HFF-Myc (cell line): ENCODE measurements around the gene MSH5.

Source experiments
- DNase-seq: peaks from one replicate; pipeline ENCODE4 v3.0.0-alpha.2; 2011; ENCODE audit warnings: low read depth; ENCODE audit errors: extremely low read depth
- H3K4me3 ChIP-seq: replicated peaks from 2 replicates; pipeline ENCODE4 v1.5.1; 2011; ENCODE audit warnings: low read depth, mild to moderate bottlenecking, control low read depth, low read length
- CTCF ChIP-seq: IDR thresholded peaks from 2 replicates; pipeline ENCODE4 v1.5.1; 2012; ENCODE audit warnings: mild to moderate bottlenecking, low read depth, low read length, control low read depth; ENCODE audit errors: missing control alignments

Gene MSH5

GRCh38 chr6:31765559-31765909 is 25.7 kb downstream of the MSH5 start:
- no peak overlapping the region for H3K4me3 ChIP-seq
- DNase-seq: no peak
- no peak for TF ChIP-seq CTCF

- peak overlapping the region; percentile 23 for H3K4me3 ChIP-seq
- DNase-seq: no peak
- no peak for TF ChIP-seq CTCF
Measured at GRCh38 chr6:31765910-31766794, 26.3 kb downstream of the MSH5 start.

- TF ChIP-seq CTCF: no peak
- no peak overlapping the region for H3K4me3 ChIP-seq
- no peak for DNase-seq
Measured at GRCh38 chr6:31767096-31767645, 27.4 kb downstream of the MSH5 start.

- H3K4me3 ChIP-seq: no peak overlapping the region
- DNase-seq: no peak
- TF ChIP-seq CTCF: no peak
Measured at GRCh38 chr6:31768363-31769257, 28.8 kb downstream of the MSH5 start.

- H3K4me3 ChIP-seq: no peak overlapping the region
- peak; percentile 90 for TF ChIP-seq CTCF
- no peak for DNase-seq
Measured at GRCh38 chr6:31769684-31770371, 30.0 kb downstream of the MSH5 start.

- no peak for TF ChIP-seq CTCF
- DNase-seq: no peak
- H3K4me3 ChIP-seq: no peak overlapping the region
Measured at GRCh38 chr6:31770860-31771259, 31.1 kb downstream of the MSH5 start.
